GM12878 (cell line): ENCODE data around the gene SHOC2.

ENCODE experiments used
- CREB1 ChIP-seq: IDR thresholded peaks from 2 replicates; pipeline ENCODE4 v1.6.1; 2012; ENCODE audit warnings: low read depth, mild to moderate bottlenecking, inconsistent platforms
- CTCF ChIP-seq, 3 experiments: IDR thresholded peaks in 2 of 3; conservative IDR thresholded peaks in 1 of 3; 2 replicates each; pipeline ENCODE4 v1.5.1; 2011; ENCODE audit warnings: low read depth in 3 of 3, low read length in 3 of 3, mild to moderate bottlenecking in 3 of 3, control low read depth in 2 of 3, moderate library complexity in 2 of 3, inconsistent platforms in 1 of 3, mixed read lengths in 1 of 3; ENCODE audit not compliant: control insufficient read depth in 2 of 3, insufficient read depth in 1 of 3; ENCODE audit errors: extremely low read depth in 1 of 3
- NR2C2 ChIP-seq: IDR thresholded peaks from 2 replicates; pipeline ENCODE4 v1.6.1; 2011; ENCODE audit warnings: borderline replicate concordance, low read depth; ENCODE audit not compliant: control insufficient read depth, insufficient read length

GRCh38 chr10:111015181-111015580, 95.8 kb downstream of the SHOC2 start:
- TF ChIP-seq NR2C2 (no peak), CREB1 (no peak), CTCF (IDR thresholded peaks at IDR 0.05 in 2 of 3, conservative IDR thresholded peaks at IDR 0.05 in 1 of 3; ENCODE audit: control insufficient read depth in 2 of 3, extremely low read depth in 1 of 3, insufficient read depth in 1 of 3, low read depth in 3 of 3, low read length in 3 of 3) (no peak)
